ENCODE data around the gene KIF21A.

- no peak for TF ChIP-seq CTCF (IDR thresholded peaks at IDR 0.05 in 2 of 3, conservative IDR thresholded peaks at IDR 0.05 in 1 of 3; ENCODE audit: borderline replicate concordance in 1 of 3, insufficient read depth in 1 of 3, low read depth in 2 of 3, low read length in 2 of 3)
- TF ChIP-seq POLR2A (IDR thresholded peaks at IDR 0.05; ENCODE audit: borderline replicate concordance, extremely low read depth, insufficient read depth, insufficient read length) = no peak
- TF ChIP-seq EZH2 (IDR thresholded peaks at IDR 0.05) = no peak
- no peak for TF ChIP-seq SP1 (IDR thresholded peaks at IDR 0.05; ENCODE audit: low read depth)
- TF ChIP-seq ZBTB33 (IDR thresholded peaks at IDR 0.05; ENCODE audit: extremely low read depth, insufficient replicate concordance, low read length) = no peak
- TF ChIP-seq EZH2phosphoT487 (IDR thresholded peaks at IDR 0.05; ENCODE audit: borderline replicate concordance) = no peak
- no peak for TF ChIP-seq ZNF274 (IDR thresholded peaks at IDR 0.05; ENCODE audit: low read depth, low read length)
- no peak for TF ChIP-seq MAX (IDR thresholded peaks at IDR 0.05)
- no peak for TF ChIP-seq CEBPB (IDR thresholded peaks at IDR 0.05; ENCODE audit: low read depth)
- TF ChIP-seq YY1 (IDR thresholded peaks at IDR 0.05; ENCODE audit: extremely low read depth, insufficient replicate concordance, low read depth, low read length) = no peak
Observed at GRCh38 chr12:39301422-39301821, 141.5 kb downstream of the KIF21A start.

Data from HCT116 (cell line).